ENCODE results near the gene ACIN1.

ACIN1 gene

GRCh38 chr14:23093104-23093503, 1.8 kb downstream of the ACIN1 start:
- DNase-seq (ENCODE audit: low read depth), result no peak
- peak overlapping the region; percentile 91 for H3K4me3 ChIP-seq (ENCODE audit: low read depth, low read length)

- H3K4me3 ChIP-seq (ENCODE audit: low read depth, low read length), result no peak overlapping the region
- no peak for DNase-seq (ENCODE audit: low read depth)
Observed at GRCh38 chr14:23091294-23092225, 3.4 kb downstream of the ACIN1 start.

DNA sequence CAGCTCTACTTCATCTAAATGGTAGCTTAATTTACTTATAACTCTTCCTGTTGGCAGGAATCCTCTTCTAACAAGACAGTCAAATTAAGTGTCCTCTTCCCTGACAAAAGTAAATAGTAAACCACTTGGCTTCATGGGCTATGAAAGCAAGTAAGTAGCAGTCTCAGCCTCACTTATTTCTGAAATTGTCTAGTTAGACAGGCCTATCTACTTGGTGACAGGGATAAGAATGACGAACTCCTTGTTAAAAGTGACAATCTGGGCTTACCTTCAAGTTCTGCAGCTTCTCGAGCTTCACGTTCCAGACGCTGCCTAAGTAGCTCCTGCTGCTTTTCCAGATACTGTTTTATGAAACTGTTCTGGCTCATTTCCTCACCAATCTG, 4.7 kb downstream of the ACIN1 start:
- DNase-seq (ENCODE audit: low read depth), result no peak
- H3K4me3 ChIP-seq (ENCODE audit: low read depth, low read length), result no peak overlapping the region

DNA sequence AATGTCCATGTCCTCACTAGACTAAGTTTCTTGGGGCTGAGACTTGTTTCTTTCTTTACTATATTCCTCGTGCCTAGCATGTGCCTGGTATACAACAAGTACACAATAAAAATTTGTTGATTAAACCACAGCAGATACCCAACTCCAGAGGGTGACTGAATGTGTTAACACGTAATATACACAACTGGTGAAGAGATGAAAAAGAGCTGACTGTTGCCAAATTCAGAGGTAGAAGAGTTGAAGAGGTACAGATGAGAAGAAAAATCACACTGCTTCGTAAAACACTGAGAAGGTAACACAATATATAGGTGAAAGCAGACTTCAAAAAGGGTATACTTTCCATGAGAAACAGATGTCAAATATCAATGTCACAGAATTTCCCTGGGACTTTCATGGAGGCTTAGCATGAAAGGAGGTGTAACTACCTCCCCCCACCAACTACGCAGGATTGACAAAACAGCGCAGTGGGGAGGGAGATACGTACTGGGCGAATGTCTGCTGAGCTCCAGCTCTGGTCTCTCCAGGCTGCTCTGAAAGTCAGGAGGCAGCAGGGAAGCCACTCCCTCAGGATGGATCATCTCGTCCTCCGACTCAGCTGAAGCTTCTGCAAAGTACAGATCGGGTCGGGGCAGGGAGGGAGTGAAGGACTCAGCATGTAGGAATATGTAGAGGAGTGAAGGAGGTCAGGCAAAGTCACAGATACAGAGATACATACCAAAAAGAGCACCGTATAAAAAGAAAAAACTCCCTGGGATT, 5.3 kb downstream of the ACIN1 start:
- no peak overlapping the region for H3K4me3 ChIP-seq (ENCODE audit: low read depth, low read length)
- no peak for DNase-seq (ENCODE audit: low read depth)

- no peak for DNase-seq (ENCODE audit: low read depth)
- no peak overlapping the region for H3K4me3 ChIP-seq (ENCODE audit: low read depth, low read length)
Observed at GRCh38 chr14:23086565-23086964, 8.4 kb downstream of the ACIN1 start.

DNA sequence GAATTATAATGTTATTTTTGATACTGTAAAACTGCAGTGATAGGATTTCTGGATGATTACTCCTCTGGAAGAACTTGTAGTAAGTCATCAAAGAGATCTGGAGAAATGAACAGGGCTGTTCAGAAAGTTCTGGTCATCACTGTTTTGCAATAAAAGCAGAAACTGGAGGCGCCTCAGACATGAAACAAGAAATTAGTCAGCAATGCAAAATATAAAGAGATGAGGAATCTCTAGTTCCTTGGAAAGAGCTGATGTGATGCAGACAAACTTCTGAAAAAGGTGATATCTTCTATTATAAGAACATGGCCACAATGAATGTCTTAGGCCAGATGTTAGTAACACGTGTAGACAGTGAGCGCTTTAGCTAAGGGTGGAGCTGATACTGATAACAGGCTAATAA, 9.5 kb downstream of the ACIN1 start:
- H3K4me3 ChIP-seq (ENCODE audit: low read depth, low read length), result no peak overlapping the region
- DNase-seq (ENCODE audit: low read depth), result no peak

DNA sequence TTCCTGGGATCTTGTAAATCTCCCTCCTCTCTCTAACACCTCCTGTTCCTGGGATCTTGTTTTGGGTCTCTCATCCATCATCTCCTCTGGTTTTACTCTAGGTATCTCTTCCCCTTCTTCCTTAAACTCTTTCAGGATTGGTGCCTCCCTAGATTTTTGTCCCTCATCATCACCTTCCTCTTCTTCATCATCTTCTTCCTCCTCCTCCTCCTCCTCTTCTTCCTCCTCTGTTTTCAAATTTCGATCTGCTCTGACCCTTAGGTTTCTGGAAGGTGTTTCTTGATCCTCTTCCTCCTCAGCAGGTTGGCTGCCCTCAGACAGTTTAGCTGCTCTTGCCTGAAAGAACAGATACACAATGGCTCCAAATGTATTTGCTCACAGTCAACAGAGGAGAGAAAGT, 14.5 kb downstream of the ACIN1 start:
- no peak overlapping the region for H3K4me3 ChIP-seq (ENCODE audit: low read depth, low read length)
- DNase-seq (ENCODE audit: low read depth), result no peak

DNA sequence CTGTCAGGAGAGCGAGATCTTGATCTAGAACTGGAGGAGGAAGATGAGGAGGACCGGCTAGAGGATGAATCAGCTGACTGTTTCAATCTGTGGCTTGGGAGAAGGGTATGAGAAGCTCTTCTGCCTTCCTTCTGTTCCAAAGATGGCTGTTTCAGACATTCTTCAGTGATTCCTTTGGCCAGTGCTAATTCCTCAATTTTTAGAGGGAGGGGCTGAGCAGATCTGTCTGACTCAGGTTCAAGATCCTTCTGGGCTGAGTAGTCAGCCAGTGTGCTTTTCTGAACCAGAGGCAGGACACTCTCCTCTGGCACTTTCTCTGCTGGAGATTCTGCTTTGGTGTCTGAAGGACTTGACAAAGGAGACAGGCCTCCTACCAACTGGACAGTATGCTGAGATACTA, 15.2 kb downstream of the ACIN1 start:
- DNase-seq (ENCODE audit: low read depth), result no peak
- no peak overlapping the region for H3K4me3 ChIP-seq (ENCODE audit: low read depth, low read length)

GRCh38 chr14:23078692-23079116, 16.2 kb downstream of the ACIN1 start:
- peak; percentile 95 for DNase-seq (ENCODE audit: low read depth)
- H3K4me3 ChIP-seq (ENCODE audit: low read depth, low read length), result no peak overlapping the region

DNA sequence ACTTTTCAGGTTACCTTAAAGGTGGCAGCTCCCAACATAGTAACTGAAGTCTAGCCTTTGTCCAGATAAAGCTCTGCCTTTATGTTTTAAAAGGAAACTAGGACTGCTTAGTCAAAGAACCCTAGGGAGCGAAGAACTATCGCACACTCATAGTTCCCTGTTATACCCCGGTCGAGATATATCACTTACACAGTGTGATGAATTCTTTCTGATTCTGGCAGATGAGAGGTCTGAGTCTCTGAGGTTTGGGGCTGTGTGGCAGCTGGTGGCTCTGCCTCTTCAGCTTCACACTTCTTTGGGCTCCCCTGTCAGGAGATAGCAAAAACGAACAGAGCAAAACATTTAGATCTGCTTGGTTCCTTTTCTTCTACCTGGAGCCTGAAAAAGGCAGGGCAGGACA, 17.0 kb downstream of the ACIN1 start:
- DNase-seq (ENCODE audit: low read depth), result no peak
- no peak overlapping the region for H3K4me3 ChIP-seq (ENCODE audit: low read depth, low read length)

DNA sequence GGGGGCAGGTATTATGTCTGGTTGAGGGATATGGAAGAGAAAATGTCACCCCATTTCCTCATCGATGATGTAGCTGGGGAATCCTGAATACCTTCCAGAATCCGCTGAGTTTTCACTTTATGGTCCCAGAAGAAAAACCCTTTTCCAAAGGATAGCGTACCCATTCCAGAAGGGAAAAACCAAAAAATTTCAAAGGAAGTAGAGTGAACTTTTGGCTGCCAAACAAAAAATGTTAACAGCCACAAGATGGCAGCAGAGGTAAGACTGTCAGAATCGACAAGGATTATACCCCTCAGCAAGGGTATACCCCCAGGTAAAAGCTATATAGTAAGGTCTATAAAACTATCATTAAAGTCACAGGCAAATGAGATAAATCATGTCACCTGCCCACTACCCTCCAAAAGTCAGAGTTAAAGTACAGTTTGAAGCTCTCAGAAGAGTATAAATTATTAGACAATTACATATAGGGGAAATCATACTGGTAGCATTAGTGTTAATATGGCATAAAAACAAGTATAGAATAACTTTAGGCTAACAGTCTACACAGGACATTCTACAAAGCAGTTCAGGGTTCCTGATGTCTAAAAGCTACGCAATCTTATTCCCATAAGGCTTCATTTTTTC, 18.0 kb downstream of the ACIN1 start:
- H3K4me3 ChIP-seq (ENCODE audit: low read depth, low read length), result no peak overlapping the region
- DNase-seq (ENCODE audit: low read depth), result no peak

DNA sequence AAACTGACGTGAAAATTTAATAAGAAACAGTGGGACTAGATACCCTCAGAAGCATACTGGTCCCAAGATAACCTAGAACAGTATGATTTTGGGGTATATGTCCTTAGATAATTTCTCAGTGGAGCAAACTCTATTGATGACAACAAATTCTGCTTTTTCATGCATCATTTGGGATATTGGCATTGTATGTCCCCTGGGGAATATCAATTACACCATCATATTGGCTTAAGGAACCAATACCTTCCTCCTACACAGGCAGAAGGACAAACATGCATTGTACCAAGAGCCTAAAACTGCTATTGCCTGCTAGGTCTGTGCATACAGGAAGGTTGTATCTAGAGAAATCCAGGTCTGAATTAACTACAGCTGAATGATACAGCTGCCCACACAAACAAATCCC, 20.0 kb downstream of the ACIN1 start:
- H3K4me3 ChIP-seq (ENCODE audit: low read depth, low read length), result no peak overlapping the region
- no peak for DNase-seq (ENCODE audit: low read depth)

DNA sequence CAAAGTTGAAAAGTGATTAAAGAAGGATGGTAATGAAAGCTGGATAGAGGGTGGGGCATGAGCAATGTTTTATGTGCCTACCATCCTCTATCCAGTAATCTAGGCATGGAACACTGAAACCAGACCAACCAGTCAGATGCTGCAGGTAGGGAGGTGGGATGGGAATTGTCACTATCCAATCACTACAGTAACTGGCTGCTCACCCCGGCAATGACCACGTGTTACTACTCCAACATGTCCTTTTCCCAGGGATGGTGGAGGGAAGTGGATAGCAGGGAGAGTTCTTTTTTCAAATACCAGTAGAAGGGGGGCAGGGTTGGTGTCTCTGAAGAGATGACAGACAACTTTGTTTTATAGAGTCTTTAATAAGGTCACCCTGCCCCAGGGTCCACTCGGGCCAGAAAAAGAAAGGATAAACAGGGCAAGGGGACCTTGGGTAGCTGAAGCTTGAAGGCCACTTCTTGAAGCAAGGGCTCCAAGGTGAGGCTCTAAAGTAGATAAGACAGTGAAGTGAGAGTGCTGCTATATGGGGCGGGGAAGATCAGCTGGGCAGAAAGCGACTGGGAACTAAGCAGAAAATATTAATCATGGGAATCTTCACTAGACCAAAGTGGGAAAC, 22.9 kb downstream of the ACIN1 start:
- DNase-seq (ENCODE audit: low read depth), result no peak
- H3K4me3 ChIP-seq (ENCODE audit: low read depth, low read length), result no peak overlapping the region

DNA sequence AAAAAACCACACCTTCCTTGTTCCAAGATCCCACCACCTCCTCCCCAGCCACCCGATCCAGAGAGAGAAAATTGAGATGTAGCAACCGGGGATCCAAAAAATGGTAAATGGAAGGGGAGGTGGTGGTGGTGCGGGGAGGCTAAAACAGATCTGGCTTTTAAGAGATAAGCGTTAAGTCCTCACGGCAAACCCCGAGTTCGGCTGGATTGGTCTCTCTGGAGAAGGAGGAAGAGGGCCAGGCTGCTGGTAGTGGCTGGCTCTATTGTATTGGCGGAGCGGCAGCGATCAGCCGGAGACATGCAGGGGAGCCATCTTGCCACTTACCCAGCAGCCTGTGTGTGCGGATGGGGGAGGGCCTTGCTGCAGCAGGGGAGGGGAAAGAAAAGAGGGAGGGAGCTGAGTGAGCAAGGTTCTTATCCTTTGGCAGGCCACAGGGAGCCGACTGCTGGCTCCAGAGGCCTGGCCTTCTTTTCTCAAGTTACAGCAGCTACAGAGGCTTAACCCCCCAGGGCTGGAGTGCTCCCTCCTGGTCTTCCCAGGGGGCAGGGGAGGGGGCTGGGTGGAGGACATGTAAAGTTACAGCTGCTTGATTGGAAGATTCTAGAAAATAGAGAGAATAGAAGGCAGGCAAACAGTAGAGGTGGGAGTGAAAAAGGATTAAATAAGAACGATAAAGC, 23.6 kb downstream of the ACIN1 start:
- peak; percentile 86 for DNase-seq (ENCODE audit: low read depth)
- H3K4me3 ChIP-seq (ENCODE audit: low read depth, low read length), result peak overlapping the region; percentile 61

- no peak for DNase-seq (ENCODE audit: low read depth)
- peak overlapping the region; percentile 61 for H3K4me3 ChIP-seq (ENCODE audit: low read depth, low read length)
Observed at GRCh38 chr14:23070262-23071129, 24.4 kb downstream of the ACIN1 start.

DNA sequence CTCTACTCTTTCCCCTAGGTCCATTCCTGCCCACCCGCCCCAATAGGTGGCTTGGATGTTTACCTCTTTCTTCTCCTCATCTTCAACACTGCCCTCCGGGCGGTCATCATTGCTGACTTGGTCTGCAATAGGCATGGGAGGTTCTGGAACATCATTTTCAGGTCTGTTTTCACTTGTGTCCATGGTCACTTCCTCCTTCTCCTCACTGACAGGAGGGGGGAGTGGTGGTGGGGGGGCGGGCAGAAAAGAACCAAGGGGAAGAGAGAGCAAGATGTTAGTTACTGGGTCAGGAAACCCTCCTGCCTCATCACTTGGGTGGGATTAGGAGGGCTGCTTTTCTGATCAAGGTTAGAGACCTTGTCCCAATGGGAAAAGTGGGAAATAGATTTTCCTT, 25.5 kb downstream of the ACIN1 start:
- no peak overlapping the region for H3K4me3 ChIP-seq (ENCODE audit: low read depth, low read length)
- no peak for DNase-seq (ENCODE audit: low read depth)

GRCh38 chr14:23068789-23069412, 26.0 kb downstream of the ACIN1 start:
- DNase-seq (ENCODE audit: low read depth), result peak; percentile 69
- no peak overlapping the region for H3K4me3 ChIP-seq (ENCODE audit: low read depth, low read length)

All from skeletal muscle cell (primary cell).